WERI-Rb-1 (cell line): Measurements from ENCODE around the gene NRSN1.
A peak's percentile ranks its signal among the peaks of the same experiment; 100 is the strongest.

Experiments
- DNase-seq: peaks from one replicate; pipeline ENCODE4 v3.0.0-alpha.2; 2020
- H3K27ac ChIP-seq: fragments of 250-450 bp; sonication (Bioruptor Pico); 2 replicates; pipeline ENCODE4 v1.5.1; 2020; ENCODE audit warnings: mild to moderate bottlenecking, moderate library complexity
- H3K27me3 ChIP-seq: fragments of 250-450 bp; sonication (Bioruptor Pico); 2 replicates; pipeline ENCODE4 v1.5.1; 2021; ENCODE audit warnings: mild to moderate bottlenecking, low read depth, moderate library complexity; ENCODE audit not compliant: insufficient read depth, severe bottlenecking
- H3K36me3 ChIP-seq: fragments of 250-450 bp; sonication (Bioruptor Pico); 2 replicates; pipeline ENCODE4 v1.5.1; 2020; ENCODE audit warnings: mild to moderate bottlenecking, moderate library complexity
- H3K4me3 ChIP-seq: 2 replicates; pipeline ENCODE4 v1.5.1; 2011; ENCODE audit warnings: low read depth, mild to moderate bottlenecking, control low read depth, low read length
- H3K9me3 ChIP-seq: fragments of 250-450 bp; sonication (Bioruptor Pico); 2 replicates; pipeline ENCODE4 v1.5.1; 2021; ENCODE audit warnings: mild to moderate bottlenecking, moderate library complexity; ENCODE audit not compliant: severe bottlenecking
- CTCF ChIP-seq: IDR thresholded peaks from 2 replicates; pipeline ENCODE4 v1.5.1; 2011; ENCODE audit warnings: low read depth, mild to moderate bottlenecking, control low read depth, inconsistent platforms, low read length

Gene NRSN1, protein sequence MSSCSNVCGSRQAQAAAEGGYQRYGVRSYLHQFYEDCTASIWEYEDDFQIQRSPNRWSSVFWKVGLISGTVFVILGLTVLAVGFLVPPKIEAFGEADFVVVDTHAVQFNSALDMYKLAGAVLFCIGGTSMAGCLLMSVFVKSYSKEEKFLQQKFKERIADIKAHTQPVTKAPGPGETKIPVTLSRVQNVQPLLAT

DNA sequence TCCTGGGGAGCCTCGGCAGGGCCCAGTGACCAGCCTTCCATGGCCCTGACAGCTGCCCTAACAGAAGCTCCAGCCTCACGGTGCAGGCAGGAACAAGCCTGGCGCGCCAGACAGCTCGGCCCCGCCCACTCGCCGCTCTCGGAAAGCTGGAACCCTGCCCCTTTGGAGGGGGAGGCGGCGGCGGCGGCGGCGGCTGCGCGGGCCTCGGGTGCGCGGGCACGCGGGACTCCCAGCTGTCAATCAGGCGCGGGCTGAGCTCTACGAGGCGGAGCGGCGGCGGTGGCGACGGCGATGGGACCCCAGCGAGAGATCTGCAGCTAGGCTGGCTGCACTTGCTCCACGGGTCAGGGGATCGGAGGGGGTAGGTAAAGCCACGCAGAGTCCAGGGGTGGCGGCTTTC is at the start of gene NRSN1:
Gene NRSN1 (plus strand): TSS at position 236 of the 400 bp plus-strand sequence. CDS start 8,113 bp downstream, outside the sequence.
- H3K9me3 ChIP-seq, result no peaks in the 10 kb centered on the region
- DNase-seq, result peak; percentile 97
- H3K27ac ChIP-seq, result peak within 1 kb of the TSS; percentile 54
- no peak for TF ChIP-seq CTCF
- H3K4me3 ChIP-seq, result peak within 1 kb of the TSS; percentile 91
- no peaks in the 10 kb centered on the region for H3K27me3 ChIP-seq
- H3K36me3 ChIP-seq, result peaks cover 12% of the 10 kb centered on the region

GRCh38 chr6:24078200-24078599 is 47.8 kb upstream of the NRSN1 start:
- no peak for TF ChIP-seq CTCF
- Histone ChIP-seq H3K27ac (no peak overlapping the region), H3K4me3 (no peak overlapping the region), H3K36me3 (no peaks in the 10 kb centered on the region), H3K9me3 (peaks cover 18% of the 10 kb centered on the region), H3K27me3 (no peaks in the 10 kb centered on the region)
- DNase-seq, result no peak

GRCh38 chr6:24079076-24079475 is 46.9 kb upstream of the NRSN1 start:
- no peak for DNase-seq
- H3K27me3 ChIP-seq, result no peaks in the 10 kb centered on the region
- TF ChIP-seq CTCF, result no peak

DNA sequence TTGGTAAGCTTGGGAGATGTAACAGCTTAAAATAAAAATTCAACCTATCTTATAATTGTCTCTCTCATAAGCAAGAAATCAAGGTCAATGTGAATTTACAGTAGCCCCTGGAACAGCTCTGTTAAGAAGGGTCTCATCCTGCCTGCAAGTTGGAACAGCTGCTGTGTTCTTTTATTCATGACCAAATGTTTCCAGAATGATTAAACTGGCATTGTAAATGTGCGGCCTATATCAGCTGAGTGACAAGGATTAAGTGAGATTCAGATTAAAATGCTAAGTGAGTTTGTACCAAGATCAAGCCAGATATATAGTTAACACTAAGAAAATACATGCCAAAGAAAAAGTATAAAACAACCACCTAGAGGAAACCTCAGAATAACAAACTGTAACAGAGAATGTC is 45.3 kb upstream of the NRSN1 start:
- no peak for TF ChIP-seq CTCF
- no peak overlapping the region for H3K27ac ChIP-seq
- no peak for DNase-seq
- H3K4me3 ChIP-seq, result no peak overlapping the region
- H3K27me3 ChIP-seq, result no peaks in the 10 kb centered on the region
- H3K9me3 ChIP-seq, result peaks cover 16% of the 10 kb centered on the region
- H3K36me3 ChIP-seq, result no peaks in the 10 kb centered on the region

More at GRCh38 chr6:24079076-24079475, 46.9 kb upstream of the NRSN1 start:
- peaks cover 20% of the 10 kb centered on the region for H3K9me3 ChIP-seq
- H3K36me3 ChIP-seq, result no peaks in the 10 kb centered on the region
- H3K4me3 ChIP-seq, result no peak overlapping the region
- H3K27ac ChIP-seq, result no peak overlapping the region; the same call in 1 of the 2 replicates

GRCh38 chr6:24089736-24090135 is 36.3 kb upstream of the NRSN1 start:
- Histone ChIP-seq H3K27me3 (no peaks in the 10 kb centered on the region), H3K9me3 (peaks cover 3% of the 10 kb centered on the region), H3K4me3 (no peak overlapping the region), H3K27ac (no peak overlapping the region), H3K36me3 (no peaks in the 10 kb centered on the region)
- TF ChIP-seq CTCF, result no peak
- no peak for DNase-seq

DNA sequence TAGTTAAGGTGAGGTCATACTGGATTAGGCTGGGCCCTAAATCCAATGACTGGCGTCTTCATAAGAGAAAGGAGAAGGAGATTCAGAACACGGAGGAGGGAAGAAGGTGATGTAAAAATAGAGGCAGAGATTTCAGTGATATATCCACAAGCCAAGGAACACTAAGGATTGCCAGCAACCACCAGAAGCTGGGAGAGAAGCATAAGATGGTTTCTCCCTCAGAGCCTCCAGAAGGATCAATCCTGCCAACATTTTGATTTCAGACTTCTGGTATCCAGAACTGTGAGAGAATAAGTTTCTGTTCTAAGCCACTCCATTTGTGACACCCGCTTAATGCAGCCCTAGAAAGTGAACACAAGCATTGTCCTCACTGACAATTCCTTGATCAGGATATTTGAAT is 33.6 kb upstream of the NRSN1 start:
- no peak for TF ChIP-seq CTCF
- no peak for DNase-seq
- no peak overlapping the region for H3K4me3 ChIP-seq
- H3K27ac ChIP-seq, result peak overlapping the region; percentile 18
- no peaks in the 10 kb centered on the region for H3K27me3 ChIP-seq
- H3K9me3 ChIP-seq, result peaks cover 3% of the 10 kb centered on the region
- H3K36me3 ChIP-seq, result no peaks in the 10 kb centered on the region
